H1 (cell line): ENCODE data around the gene L3MBTL3. TPM values are rescaled to one million over a fixed set of nuclear protein-coding genes. Genes with fewer than 3 reads are reported as not detected.

Experiments
- CTCF ChIA-PET: fragments of 300-600 bp; sonication (Branson Sonifier 250); formaldehyde crosslinking; loops from one replicate; lab custom pipeline; 2021; ENCODE audit not compliant: partially characterized antibody; lab: Charles Lee
- POLR2A ChIA-PET: fragments of 300-600 bp; sonication (Branson Sonifier 250); formaldehyde crosslinking; loops from one replicate; lab custom pipeline; 2021; ENCODE audit warnings: inconsistent platforms; ENCODE audit not compliant: partially characterized antibody; lab: Charles Lee
- DNase-seq, 2 experiments: peaks; one replicate each; pipeline versions ENCODE4 v3.0.0 to v3.0.0-alpha.2; 2010 to 2022; ENCODE audit warnings: low spot score in 2 of 2, low read depth in 1 of 2, mixed read lengths in 1 of 2
- FAIRE-seq: peaks from 2 replicates; lab custom pipeline; 2011; peaks lifted over from hg19 to GRCh38; lab: Jason Lieb, UNC
- H2AFZ ChIP-seq: 2 replicates; pipeline ENCODE4 v1.8.1; 2012; ENCODE audit warnings: low read length, inconsistent platforms
- H2AK5ac ChIP-seq: 2 replicates; pipeline ENCODE4 v1.6.1; 2013; ENCODE audit warnings: low read depth, low read length
- H2BK120ac ChIP-seq: replicated peaks from 2 replicates; pipeline ENCODE3; 2013; ENCODE audit warnings: low read depth, low read length, inconsistent platforms
- H2BK12ac ChIP-seq: 2 replicates; pipeline ENCODE4 v1.6.1; 2013; ENCODE audit warnings: low read depth, low read length
- H2BK15ac ChIP-seq: 2 replicates; pipeline ENCODE4 v1.6.1; 2013; ENCODE audit warnings: low read length
- H2BK20ac ChIP-seq: 2 replicates; pipeline ENCODE4 v1.6.1; 2013; ENCODE audit warnings: low read length
- H2BK5ac ChIP-seq: 2 replicates; pipeline ENCODE4 v1.6.1; 2013; ENCODE audit warnings: low read depth, low read length
- H3K14ac ChIP-seq: 2 replicates; pipeline ENCODE4 v1.6.1; 2013; ENCODE audit warnings: inconsistent platforms; ENCODE audit not compliant: insufficient read length
- H3K18ac ChIP-seq: 2 replicates; pipeline ENCODE4 v1.6.1; 2013; ENCODE audit warnings: low read length; ENCODE audit errors: extremely low read depth
- H3K23ac ChIP-seq: 2 replicates; pipeline ENCODE4 v1.6.1; 2013; ENCODE audit warnings: inconsistent platforms; ENCODE audit not compliant: insufficient read length
- H3K23me2 ChIP-seq: 2 replicates; pipeline ENCODE4 v1.6.1; 2013; ENCODE audit warnings: low read depth, low read length
- H3K27ac ChIP-seq: 2 replicates; pipeline ENCODE4 v1.6.1; 2011; ENCODE audit warnings: low read depth, low read length, inconsistent platforms
- H3K27me3 ChIP-seq, 4 experiments: replicated peaks in 1 of 4; 1 replicate in 1 of 4; 2 replicates in 3 of 4; pipeline versions ENCODE4 v1.6.1 to v1.8.1; 2011 to 2013; ENCODE audit warnings: low read length in 3 of 4, mild to moderate bottlenecking in 3 of 4, inconsistent platforms in 2 of 4, mixed read lengths in 2 of 4, moderate library complexity in 1 of 4; ENCODE audit not compliant: control insufficient read depth in 3 of 4, insufficient read depth in 3 of 4; ENCODE audit errors: extremely low read depth in 1 of 4
- H3K36me3 ChIP-seq, 4 experiments: 2 replicates each; pipeline versions ENCODE4 v1.6.1 to v1.8.1; 2011 to 2013; ENCODE audit warnings: mild to moderate bottlenecking in 4 of 4, low read length in 3 of 4, moderate library complexity in 2 of 4, control low read depth in 1 of 4, inconsistent platforms in 1 of 4; ENCODE audit not compliant: insufficient read depth in 4 of 4, control insufficient read depth in 2 of 4
- H3K4ac ChIP-seq: replicated peaks from 2 replicates; pipeline ENCODE3; 2013; ENCODE audit warnings: low read length, low read depth, mixed read lengths, inconsistent platforms; ENCODE audit not compliant: insufficient read length
- H3K4me1 ChIP-seq, 4 experiments: replicated peaks in 1 of 4; 1 replicate in 1 of 4; 2 replicates in 3 of 4; pipeline versions ENCODE4 v1.6.1 to v1.8.1; 2011 to 2013; ENCODE audit warnings: low read length in 3 of 4, inconsistent platforms in 2 of 4, mixed read lengths in 1 of 4; ENCODE audit not compliant: insufficient read depth in 4 of 4, control insufficient read depth in 3 of 4
- H3K4me2 ChIP-seq, 2 experiments: 2 replicates each; pipeline versions ENCODE4 v1.6.1 to v1.8.1; 2011 to 2013; ENCODE audit warnings: low read depth in 2 of 2, low read length in 2 of 2, control low read depth in 1 of 2, inconsistent platforms in 1 of 2, mild to moderate bottlenecking in 1 of 2; ENCODE audit not compliant: insufficient read depth in 1 of 2
- H3K4me3 ChIP-seq, 4 experiments: fragments of 200-600, 300-600 bp in 1 of 4; sonication (generic), shearing (Covaris generic), sonication (Bioruptor Twin) in 1 of 4; 2 replicates each; pipeline versions ENCODE4 v1.5.1 to v1.8.1; 2011 to 2016; ENCODE audit warnings: low read length in 4 of 4, low read depth in 3 of 4, control low read depth in 2 of 4, inconsistent platforms in 2 of 4, mild to moderate bottlenecking in 2 of 4, mixed read lengths in 1 of 4, moderate library complexity in 1 of 4; ENCODE audit not compliant: insufficient read depth in 2 of 4; ENCODE audit errors: extremely low read depth in 1 of 4
- H3K56ac ChIP-seq: replicated peaks from 2 replicates; pipeline ENCODE3; 2013; ENCODE audit warnings: low read depth, mild to moderate bottlenecking, mixed read lengths, low read length, inconsistent platforms; ENCODE audit not compliant: insufficient read length
- H3K79me1 ChIP-seq: 2 replicates; pipeline ENCODE4 v1.6.1; 2013; ENCODE audit warnings: low read depth, low read length, control low read depth
- H3K79me2 ChIP-seq, 2 experiments: 2 replicates each; pipeline versions ENCODE4 v1.6.1 to v1.8.1; 2012 to 2013; ENCODE audit warnings: low read length in 2 of 2, mild to moderate bottlenecking in 2 of 2, inconsistent platforms in 1 of 2; ENCODE audit not compliant: insufficient read depth in 2 of 2, control insufficient read depth in 1 of 2
- H3K9ac ChIP-seq, 4 experiments: replicated peaks in 1 of 4; 1 replicate in 1 of 4; 2 replicates in 3 of 4; pipeline versions ENCODE4 v1.6.1 to v1.8.1; 2011 to 2013; ENCODE audit warnings: low read depth in 3 of 4, low read length in 3 of 4, control low read depth in 2 of 4, mild to moderate bottlenecking in 2 of 4, moderate library complexity in 2 of 4, inconsistent platforms in 1 of 4; ENCODE audit errors: extremely low read depth in 1 of 4
- H3K9me3 ChIP-seq, 2 experiments: 2 replicates each; pipeline versions ENCODE4 v1.6.1 to v1.8.1; 2012 to 2013; ENCODE audit warnings: mild to moderate bottlenecking in 2 of 2, moderate library complexity in 2 of 2, control low read depth in 1 of 2, inconsistent platforms in 1 of 2, low read depth in 1 of 2, low read length in 1 of 2, mixed read lengths in 1 of 2; ENCODE audit not compliant: insufficient read depth in 2 of 2
- H4K20me1 ChIP-seq, 2 experiments: replicated peaks in 1 of 2; 2 replicates each; pipeline versions ENCODE3 to v1.8.1; 2011 to 2013; ENCODE audit warnings: inconsistent platforms in 2 of 2, low read length in 2 of 2, mild to moderate bottlenecking in 1 of 2; ENCODE audit not compliant: insufficient read depth in 2 of 2, control insufficient read depth in 1 of 2
- H4K5ac ChIP-seq: 2 replicates; pipeline ENCODE4 v1.6.1; 2013; ENCODE audit warnings: low read length, low read depth, mixed read lengths, inconsistent platforms; ENCODE audit not compliant: insufficient read length
- H4K8ac ChIP-seq: 2 replicates; pipeline ENCODE4 v1.8.0; 2013; ENCODE audit warnings: mild to moderate bottlenecking, moderate library complexity, low read length, inconsistent platforms; ENCODE audit not compliant: insufficient read depth; ENCODE audit errors: extremely low read depth
- H4K91ac ChIP-seq: replicated peaks from 2 replicates; pipeline ENCODE3; 2013; ENCODE audit warnings: low read length, mixed read lengths, inconsistent platforms; ENCODE audit not compliant: insufficient read length
- BRCA1 ChIP-seq: IDR thresholded peaks from 2 replicates; pipeline ENCODE4 v1.6.1; 2012; ENCODE audit warnings: low read depth, low read length, improper control_type of control experiment
- CEBPB ChIP-seq: IDR thresholded peaks from 2 replicates; pipeline ENCODE4 v1.6.1; 2012; ENCODE audit warnings: low read depth, low read length
- CTBP2 ChIP-seq: IDR thresholded peaks from 2 replicates; pipeline ENCODE4 v1.7.0; 2011; ENCODE audit warnings: borderline replicate concordance, mild to moderate bottlenecking, moderate library complexity, mixed read lengths, low read length; ENCODE audit not compliant: insufficient read depth, insufficient read length
- JUN ChIP-seq: IDR thresholded peaks from 2 replicates; pipeline ENCODE4 v1.6.1; 2011; ENCODE audit warnings: low read depth, mild to moderate bottlenecking, improper control_type of control experiment, low read length
- KDM4A ChIP-seq: IDR thresholded peaks from one replicate; pipeline ENCODE4 v1.7.1; 2012; ENCODE audit warnings: low read depth, mild to moderate bottlenecking, moderate library complexity, low read length, inconsistent platforms; ENCODE audit not compliant: severe bottlenecking
- NRF1 ChIP-seq: IDR thresholded peaks from 2 replicates; pipeline ENCODE4 v1.6.1; 2011; ENCODE audit warnings: mild to moderate bottlenecking, low read depth, low read length, improper control_type of control experiment
- POLR2A ChIP-seq, 2 experiments: IDR thresholded peaks; 1 replicate in 1 of 2; 2 replicates in 1 of 2; pipeline ENCODE4 v1.6.1; 2011; ENCODE audit warnings: low read depth in 2 of 2, low read length in 2 of 2, mild to moderate bottlenecking in 2 of 2; ENCODE audit errors: control extremely low read depth in 1 of 2
- RNF2 ChIP-seq: fragments of 200-900, 300-1000 bp; sonication (generic); IDR thresholded peaks from 2 replicates; pipeline ENCODE4 v1.7.1; 2016; ENCODE audit warnings: borderline replicate concordance, low read depth, mild to moderate bottlenecking, antibody characterized with exemption, low read length; ENCODE audit not compliant: poor library complexity, severe bottlenecking; ENCODE audit errors: missing control alignments
- SAP30 ChIP-seq: fragments of 300-600 bp; sonication (generic); IDR thresholded peaks from 2 replicates; pipeline ENCODE4 v1.7.1; 2012; ENCODE audit warnings: low read length, moderate library complexity, mild to moderate bottlenecking, inconsistent platforms; ENCODE audit not compliant: insufficient read depth, insufficient replicate concordance
- SIX5 ChIP-seq: IDR thresholded peaks from 2 replicates; pipeline ENCODE4 v1.6.1; 2011; ENCODE audit warnings: mild to moderate bottlenecking, low read depth, low read length
- TAF7 ChIP-seq: optimal IDR thresholded peaks from 2 replicates; pipeline ENCODE3; 2011; ENCODE audit warnings: low read depth, mild to moderate bottlenecking, inconsistent platforms, low read length, moderate library complexity, borderline replicate concordance
- WGBS, 2 experiments: shearing (Covaris generic) in 1 of 2; methylation state at CpG; one replicate each; pipeline versions ENCODE4 v1.1.6 to v1.1.7; 2013 to 2015; ENCODE audit warnings: low lambda C conversion rate in 2 of 2, mixed read lengths in 2 of 2, inconsistent platforms in 1 of 2, low coverage in 1 of 2, missing lambda C conversion rate in 1 of 2; ENCODE audit not compliant: insufficient replicate concordance in 2 of 2, insufficient coverage in 1 of 2, insufficient read length in 1 of 2; ENCODE audit errors: extremely low coverage in 1 of 2, missing lambda C conversion rate in 1 of 2; 5-methylcytosine and 5-hydroxymethylcytosine counted together
- polyA plus RNA-seq, 7 experiments: library from polyadenylated mRNA; depleted of rRNA in 3 of 7; stranded (reverse) in 5 of 7; unstranded in 2 of 7; fragments of >200 nt in 5 of 7; fragments of 200-250 nt in 2 of 7; gene quantifications; 1 replicate in 5 of 7; 2 replicates in 1 of 7; 4 replicates in 1 of 7; pipeline versions ENCODE4 v1.2.1 to v1.2.3, GENCODE V29; 2011 to 2013; ENCODE audit warnings: missing spikeins in 2 of 7, mixed read lengths in 2 of 7
- total RNA-seq: library from RNA; stranded (reverse); fragmentation: NEBNext Ultra II Directional; extraction: Animal tissue kit (Norgen Biotek cat#: 25700); gene quantifications from 2 replicates; pipeline ENCODE4 v1.2.1, GENCODE V29; 2021

L3MBTL3 gene
- total and polyA plus RNA-seq, 2 of the 8 experiments (the other 6 are each of a cell fraction or from before 2014, with no cell fraction given): 3.9 to 17.2 TPM

GRCh38 chr6:130115036-130115435 is 96.7 kb downstream of the L3MBTL3 start:
- CTCF ChIA-PET: interaction anchor here (0.6 to 3.2 kb wide), 2 partner anchors 9 to 617 kb away, joined by 4 to 9 read pairs; no protein-coding TSS in a partner anchor
- WGBS, 2 experiments: 84% methylated on average over 6 of the region's 6 CpGs; no CpG with 5 or more reads in 1 of the 2 experiments
- Histone ChIP-seq H3K23ac (no peak overlapping the region), H4K91ac (no peak overlapping the region), H3K79me2 (no peaks in the 10 kb centered on the region), H3K79me1 (no peaks in the 10 kb centered on the region), H2BK120ac (no peak overlapping the region), H3K4me2 (no peak overlapping the region), H4K8ac (no peak overlapping the region), H2BK20ac (no peak overlapping the region), H2BK12ac (no peak overlapping the region), H3K56ac (no peak overlapping the region), H2BK5ac (no peak overlapping the region), H3K36me3 (no peaks in the 10 kb centered on the region), H2AK5ac (no peak overlapping the region), H2BK15ac (no peak overlapping the region), H3K27me3 (no peaks in the 10 kb centered on the region), H3K9me3 (no peaks in the 10 kb centered on the region), H3K4ac (no peak overlapping the region), H3K4me1 (no peaks in the 10 kb centered on the region), H3K4me3 (no peak overlapping the region), H3K23me2 (no peaks in the 10 kb centered on the region), H2AFZ (no peak overlapping the region), H3K18ac (no peak overlapping the region), H4K5ac (no peak overlapping the region), H4K20me1 (no peaks in the 10 kb centered on the region), H3K14ac (no peak overlapping the region), H3K27ac (no peak overlapping the region), H3K9ac (no peak overlapping the region)
- DNase-seq (no peak), FAIRE-seq (no peak)
- POLR2A ChIA-PET: no interaction called here
- TF ChIP-seq JUN (no peak), RNF2 (no peak), KDM4A (no peak), SAP30 (no peak), CTBP2 (no peak), TAF7 (no peak), SIX5 (no peak), POLR2A (IDR thresholded peaks at IDR 0.05; ENCODE audit: control extremely low read depth in 1 of 2, low read depth in 2 of 2, low read length in 2 of 2) (no peak), NRF1 (no peak), CEBPB (no peak), BRCA1 (no peak)
